Neural cell (in vitro differentiated cells): ENCODE results near the gene KLHL11.

Experiments used
- EP300 ChIP-seq: fragments of 450-650 bp; conservative IDR thresholded peaks from 2 replicates; pipeline ENCODE4 v1.6.1; 2014; ENCODE audit warnings: antibody characterized with exemption, mild to moderate bottlenecking, moderate library complexity; ENCODE audit not compliant: poor library complexity, severe bottlenecking
- EZH2 ChIP-seq: fragments of 200-600, 300-800 bp; shearing (Covaris generic), sonication (generic); IDR thresholded peaks from 2 replicates; pipeline ENCODE4 v1.6.1; 2014; ENCODE audit warnings: antibody characterized with exemption, low read length, borderline replicate concordance, mild to moderate bottlenecking; ENCODE audit not compliant: insufficient read depth, poor library complexity, severe bottlenecking
- MXI1 ChIP-seq: fragments of 450-650 bp; conservative IDR thresholded peaks from 2 replicates; pipeline ENCODE4 v1.6.1; 2014; ENCODE audit warnings: antibody characterized with exemption, mild to moderate bottlenecking; ENCODE audit not compliant: poor library complexity, severe bottlenecking
- POLR2AphosphoS5 ChIP-seq: IDR thresholded peaks from 2 replicates; pipeline ENCODE4 v1.6.1; 2012
- SMC3 ChIP-seq: fragments of 450-650 bp; conservative IDR thresholded peaks from 2 replicates; pipeline ENCODE4 v1.6.1; 2014; ENCODE audit warnings: antibody characterized with exemption, mild to moderate bottlenecking, moderate library complexity; ENCODE audit not compliant: poor library complexity
- TAF1 ChIP-seq: IDR thresholded peaks from 2 replicates; pipeline ENCODE4 v1.6.1; 2012; ENCODE audit warnings: low read depth
- TF ChIP-seq, protein P1 (sequence below): fragments of 450-650 bp; IDR thresholded peaks from 2 replicates; pipeline ENCODE4 v1.5.1; 2014; ENCODE audit warnings: antibody characterized with exemption, mild to moderate bottlenecking, moderate library complexity; ENCODE audit not compliant: poor library complexity, severe bottlenecking
- TF ChIP-seq, protein P2 (sequence below): IDR thresholded peaks from 2 replicates; pipeline ENCODE4 v1.6.1; 2012; ENCODE audit warnings: borderline replicate concordance

DNA sequence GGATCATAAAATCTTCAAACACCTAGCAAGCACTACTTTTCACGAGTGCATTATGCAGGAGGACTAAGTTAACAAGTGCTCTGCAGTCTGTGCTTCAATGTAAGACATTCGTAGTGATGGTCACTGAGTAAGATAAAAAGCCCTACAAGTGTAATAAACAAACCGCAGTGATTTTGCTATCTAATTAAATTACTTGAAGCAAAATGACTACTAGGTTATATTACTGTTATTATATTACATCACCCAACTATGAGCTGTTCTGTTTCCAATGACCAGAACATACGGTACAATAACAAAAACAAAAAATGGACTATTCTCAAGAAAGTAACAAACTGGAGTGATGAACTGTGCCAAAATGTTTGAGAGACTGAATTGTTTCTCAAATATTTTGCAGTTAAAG lies 16.4 kb downstream of the KLHL11 start:
- TF ChIP-seq EZH2 (no peak), POLR2AphosphoS5 (no peak), EP300 (no peak), TAF1 (no peak), SMC3 (no peak), MXI1 (no peak)
- TF ChIP-seq, protein P1, sequence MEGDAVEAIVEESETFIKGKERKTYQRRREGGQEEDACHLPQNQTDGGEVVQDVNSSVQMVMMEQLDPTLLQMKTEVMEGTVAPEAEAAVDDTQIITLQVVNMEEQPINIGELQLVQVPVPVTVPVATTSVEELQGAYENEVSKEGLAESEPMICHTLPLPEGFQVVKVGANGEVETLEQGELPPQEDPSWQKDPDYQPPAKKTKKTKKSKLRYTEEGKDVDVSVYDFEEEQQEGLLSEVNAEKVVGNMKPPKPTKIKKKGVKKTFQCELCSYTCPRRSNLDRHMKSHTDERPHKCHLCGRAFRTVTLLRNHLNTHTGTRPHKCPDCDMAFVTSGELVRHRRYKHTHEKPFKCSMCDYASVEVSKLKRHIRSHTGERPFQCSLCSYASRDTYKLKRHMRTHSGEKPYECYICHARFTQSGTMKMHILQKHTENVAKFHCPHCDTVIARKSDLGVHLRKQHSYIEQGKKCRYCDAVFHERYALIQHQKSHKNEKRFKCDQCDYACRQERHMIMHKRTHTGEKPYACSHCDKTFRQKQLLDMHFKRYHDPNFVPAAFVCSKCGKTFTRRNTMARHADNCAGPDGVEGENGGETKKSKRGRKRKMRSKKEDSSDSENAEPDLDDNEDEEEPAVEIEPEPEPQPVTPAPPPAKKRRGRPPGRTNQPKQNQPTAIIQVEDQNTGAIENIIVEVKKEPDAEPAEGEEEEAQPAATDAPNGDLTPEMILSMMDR: no peak
- TF ChIP-seq, protein P2, sequence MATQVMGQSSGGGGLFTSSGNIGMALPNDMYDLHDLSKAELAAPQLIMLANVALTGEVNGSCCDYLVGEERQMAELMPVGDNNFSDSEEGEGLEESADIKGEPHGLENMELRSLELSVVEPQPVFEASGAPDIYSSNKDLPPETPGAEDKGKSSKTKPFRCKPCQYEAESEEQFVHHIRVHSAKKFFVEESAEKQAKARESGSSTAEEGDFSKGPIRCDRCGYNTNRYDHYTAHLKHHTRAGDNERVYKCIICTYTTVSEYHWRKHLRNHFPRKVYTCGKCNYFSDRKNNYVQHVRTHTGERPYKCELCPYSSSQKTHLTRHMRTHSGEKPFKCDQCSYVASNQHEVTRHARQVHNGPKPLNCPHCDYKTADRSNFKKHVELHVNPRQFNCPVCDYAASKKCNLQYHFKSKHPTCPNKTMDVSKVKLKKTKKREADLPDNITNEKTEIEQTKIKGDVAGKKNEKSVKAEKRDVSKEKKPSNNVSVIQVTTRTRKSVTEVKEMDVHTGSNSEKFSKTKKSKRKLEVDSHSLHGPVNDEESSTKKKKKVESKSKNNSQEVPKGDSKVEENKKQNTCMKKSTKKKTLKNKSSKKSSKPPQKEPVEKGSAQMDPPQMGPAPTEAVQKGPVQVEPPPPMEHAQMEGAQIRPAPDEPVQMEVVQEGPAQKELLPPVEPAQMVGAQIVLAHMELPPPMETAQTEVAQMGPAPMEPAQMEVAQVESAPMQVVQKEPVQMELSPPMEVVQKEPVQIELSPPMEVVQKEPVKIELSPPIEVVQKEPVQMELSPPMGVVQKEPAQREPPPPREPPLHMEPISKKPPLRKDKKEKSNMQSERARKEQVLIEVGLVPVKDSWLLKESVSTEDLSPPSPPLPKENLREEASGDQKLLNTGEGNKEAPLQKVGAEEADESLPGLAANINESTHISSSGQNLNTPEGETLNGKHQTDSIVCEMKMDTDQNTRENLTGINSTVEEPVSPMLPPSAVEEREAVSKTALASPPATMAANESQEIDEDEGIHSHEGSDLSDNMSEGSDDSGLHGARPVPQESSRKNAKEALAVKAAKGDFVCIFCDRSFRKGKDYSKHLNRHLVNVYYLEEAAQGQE: no peak
